ENCODE measurements around the gene HOGA1. TPM values are rescaled to one million over a fixed set of nuclear protein-coding genes. Genes with fewer than 3 reads are reported as not detected.

Gene HOGA1
- total RNA-seq, 1 experiment from 2014 or later = 0.15 TPM

DNA sequence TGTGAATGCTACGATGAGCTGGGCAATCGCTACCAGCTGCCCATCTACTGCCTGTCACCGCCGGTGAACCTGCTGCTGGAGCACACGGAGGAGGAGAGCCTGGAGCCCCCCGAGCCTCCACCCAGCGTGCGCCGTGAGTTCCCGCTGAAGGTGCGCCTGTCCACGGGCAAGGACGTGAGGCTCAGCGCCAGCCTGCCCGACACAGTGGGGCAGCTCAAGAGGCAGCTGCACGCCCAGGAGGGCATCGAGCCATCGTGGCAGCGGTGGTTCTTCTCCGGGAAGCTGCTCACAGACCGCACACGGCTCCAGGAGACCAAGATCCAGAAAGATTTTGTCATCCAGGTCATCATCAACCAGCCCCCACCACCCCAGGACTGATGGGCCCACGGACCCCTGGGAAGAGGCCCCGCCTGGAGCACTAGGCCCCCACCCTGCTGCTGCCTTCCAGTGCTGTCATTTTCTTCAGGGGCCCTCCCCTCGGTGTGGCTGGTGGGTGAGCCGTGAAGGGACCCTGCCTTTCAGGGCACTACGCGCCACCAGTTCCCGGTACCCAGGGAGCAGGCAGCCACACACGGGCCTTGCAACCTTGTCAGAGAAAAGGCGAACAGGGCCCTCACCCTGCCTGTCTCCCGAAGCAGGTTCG is 13.9 kb upstream of the HOGA1 start:
- DNase-seq (ENCODE audit: low spot score) (no peak), ATAC-seq (no peak)
- TF ChIP-seq FOXP1 (CRISPR knock-in tag; IDR thresholded peaks at IDR 0.05; ENCODE audit: borderline replicate concordance) (no peak), CBFB (CRISPR knock-in tag; IDR thresholded peaks at IDR 0.05; ENCODE audit: low read depth) (no peak), EMX1 (CRISPR knock-in tag; IDR thresholded peaks at IDR 0.05) (no peak), TEAD4 (CRISPR knock-in tag; IDR thresholded peaks at IDR 0.05) (no peak), NR3C1 (CRISPR knock-in tag; conservative IDR thresholded peaks at IDR 0.05; ENCODE audit: low read depth) (no peak), TCF7 (CRISPR knock-in tag; IDR thresholded peaks at IDR 0.05; ENCODE audit: low read depth) (no peak)
- TF ChIP-seq, protein P1, sequence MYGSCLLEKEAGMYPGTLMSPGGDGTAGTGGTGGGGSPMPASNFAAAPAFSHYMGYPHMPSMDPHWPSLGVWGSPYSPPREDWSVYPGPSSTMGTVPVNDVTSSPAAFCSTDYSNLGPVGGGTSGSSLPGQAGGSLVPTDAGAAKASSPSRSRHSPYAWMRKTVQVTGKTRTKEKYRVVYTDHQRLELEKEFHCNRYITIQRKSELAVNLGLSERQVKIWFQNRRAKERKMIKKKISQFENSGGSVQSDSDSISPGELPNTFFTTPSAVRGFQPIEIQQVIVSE (CRISPR knock-in tag; IDR thresholded peaks at IDR 0.05; ENCODE audit: borderline replicate concordance) = no peak
- TF ChIP-seq, protein P2, sequence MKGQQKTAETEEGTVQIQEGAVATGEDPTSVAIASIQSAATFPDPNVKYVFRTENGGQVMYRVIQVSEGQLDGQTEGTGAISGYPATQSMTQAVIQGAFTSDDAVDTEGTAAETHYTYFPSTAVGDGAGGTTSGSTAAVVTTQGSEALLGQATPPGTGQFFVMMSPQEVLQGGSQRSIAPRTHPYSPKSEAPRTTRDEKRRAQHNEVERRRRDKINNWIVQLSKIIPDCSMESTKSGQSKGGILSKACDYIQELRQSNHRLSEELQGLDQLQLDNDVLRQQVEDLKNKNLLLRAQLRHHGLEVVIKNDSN (CRISPR knock-in tag; IDR thresholded peaks at IDR 0.05) = no peak
- TF ChIP-seq, protein P3, sequence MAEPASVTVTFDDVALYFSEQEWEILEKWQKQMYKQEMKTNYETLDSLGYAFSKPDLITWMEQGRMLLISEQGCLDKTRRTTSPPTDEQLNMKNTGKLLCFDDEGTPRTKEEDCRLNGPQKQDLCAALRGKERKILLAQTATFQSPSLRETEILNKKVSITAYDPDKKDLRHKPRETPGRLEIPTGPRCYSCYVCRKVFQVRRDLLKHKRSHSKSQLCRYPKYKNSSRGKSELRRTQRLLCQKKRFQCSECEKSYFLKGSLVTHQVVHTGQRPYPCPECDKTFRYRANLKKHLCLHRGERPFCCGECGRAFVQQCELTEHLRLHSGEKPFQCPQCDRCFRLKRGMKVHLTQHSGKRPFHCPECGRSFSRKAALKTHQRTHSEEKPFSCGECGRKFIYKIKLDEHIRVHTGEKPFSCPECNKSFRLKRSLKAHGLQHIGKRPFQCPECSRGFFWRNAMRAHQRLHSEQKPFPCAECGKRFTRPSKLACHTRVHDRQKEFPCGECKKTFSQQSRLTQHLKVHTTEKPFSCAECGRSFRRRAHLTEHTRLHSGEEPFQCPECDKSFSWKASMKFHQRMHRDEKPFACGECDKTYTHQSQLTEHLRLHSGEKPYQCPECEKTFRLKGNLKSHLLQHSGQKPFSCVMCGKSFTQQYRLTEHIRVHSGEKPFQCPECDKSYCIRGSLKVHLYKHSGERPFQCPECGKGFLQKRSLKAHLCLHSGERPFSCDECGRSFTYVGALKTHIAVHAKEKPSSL (CRISPR knock-in tag; conservative IDR thresholded peaks at IDR 0.05) = no peak
- H3K4me1 Mint-ChIP-seq = peaks cover 5% of the 10 kb centered on the region
- H3K9me3 Mint-ChIP-seq = no peaks in the 10 kb centered on the region
- CTCF ChIA-PET = interaction anchor here (1.0 to 1.3 kb wide), 2 partner anchors 20 to 42 kb away, joined by 3 to 5 read pairs; no protein-coding TSS in a partner anchor
- POLR2A ChIA-PET = no interaction called here
- no peak overlapping the region for H3K27ac Mint-ChIP-seq
- no peak overlapping the region for H3K4me3 Mint-ChIP-seq
- H3K36me3 Mint-ChIP-seq = 0 out of 2 replicates have a peak, but pooled peaks cover 5% of the 10 kb centered on the region
- H3K27me3 Mint-ChIP-seq (ENCODE audit: low read depth) = no peaks in the 10 kb centered on the region

DNA sequence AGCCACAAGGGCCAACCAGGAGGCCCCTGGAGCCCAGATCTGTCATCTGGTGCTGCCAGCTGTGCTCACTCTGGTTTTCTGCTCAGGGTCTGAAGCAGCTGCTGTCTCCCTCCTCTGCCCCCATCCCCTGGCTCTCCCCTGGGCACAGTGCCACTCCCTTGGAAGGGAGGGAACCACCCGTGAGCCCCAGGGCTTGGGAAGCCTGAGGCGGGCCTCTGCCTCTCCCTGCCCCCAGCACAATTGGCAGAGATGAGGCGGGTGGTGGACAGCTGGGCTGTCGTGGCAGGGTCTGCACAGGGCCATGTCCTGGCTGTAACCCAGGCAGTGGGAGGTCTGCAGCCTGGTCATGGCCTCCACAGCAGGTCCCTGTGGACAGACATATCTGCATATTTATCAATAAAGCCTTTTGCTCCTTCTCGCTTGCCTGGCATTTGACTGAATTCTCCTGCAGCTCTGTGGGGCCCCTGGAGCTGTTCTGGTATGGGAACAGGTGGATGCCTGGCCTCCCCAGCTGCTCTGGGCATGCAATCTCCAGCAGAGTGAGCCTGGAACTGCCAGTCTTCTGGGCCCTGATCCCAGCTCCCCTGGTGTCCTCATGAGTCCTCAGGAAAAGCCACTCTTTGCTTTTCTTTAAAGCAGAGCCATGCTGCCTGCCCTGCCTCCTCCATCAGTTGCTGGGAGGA is 13.3 kb upstream of the HOGA1 start:
- CTCF ChIA-PET = interaction anchor here (1.0 to 2.8 kb wide), 12 partner anchors 18 to 192 kb away, joined by 3 to 55 read pairs (median 12); partner anchors contain the start of gene C10orf62
- TF ChIP-seq, protein P4, sequence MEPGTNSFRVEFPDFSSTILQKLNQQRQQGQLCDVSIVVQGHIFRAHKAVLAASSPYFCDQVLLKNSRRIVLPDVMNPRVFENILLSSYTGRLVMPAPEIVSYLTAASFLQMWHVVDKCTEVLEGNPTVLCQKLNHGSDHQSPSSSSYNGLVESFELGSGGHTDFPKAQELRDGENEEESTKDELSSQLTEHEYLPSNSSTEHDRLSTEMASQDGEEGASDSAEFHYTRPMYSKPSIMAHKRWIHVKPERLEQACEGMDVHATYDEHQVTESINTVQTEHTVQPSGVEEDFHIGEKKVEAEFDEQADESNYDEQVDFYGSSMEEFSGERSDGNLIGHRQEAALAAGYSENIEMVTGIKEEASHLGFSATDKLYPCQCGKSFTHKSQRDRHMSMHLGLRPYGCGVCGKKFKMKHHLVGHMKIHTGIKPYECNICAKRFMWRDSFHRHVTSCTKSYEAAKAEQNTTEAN (CRISPR knock-in tag; IDR thresholded peaks at IDR 0.05) = no peak
- TF ChIP-seq, protein P5, sequence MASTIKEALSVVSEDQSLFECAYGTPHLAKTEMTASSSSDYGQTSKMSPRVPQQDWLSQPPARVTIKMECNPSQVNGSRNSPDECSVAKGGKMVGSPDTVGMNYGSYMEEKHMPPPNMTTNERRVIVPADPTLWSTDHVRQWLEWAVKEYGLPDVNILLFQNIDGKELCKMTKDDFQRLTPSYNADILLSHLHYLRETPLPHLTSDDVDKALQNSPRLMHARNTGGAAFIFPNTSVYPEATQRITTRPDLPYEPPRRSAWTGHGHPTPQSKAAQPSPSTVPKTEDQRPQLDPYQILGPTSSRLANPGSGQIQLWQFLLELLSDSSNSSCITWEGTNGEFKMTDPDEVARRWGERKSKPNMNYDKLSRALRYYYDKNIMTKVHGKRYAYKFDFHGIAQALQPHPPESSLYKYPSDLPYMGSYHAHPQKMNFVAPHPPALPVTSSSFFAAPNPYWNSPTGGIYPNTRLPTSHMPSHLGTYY (CRISPR knock-in tag; IDR thresholded peaks at IDR 0.05) = no peak
- TF ChIP-seq ZNF138 (CRISPR knock-in tag; conservative IDR thresholded peaks at IDR 0.05) (no peak), ZNF232 (CRISPR knock-in tag; IDR thresholded peaks at IDR 0.05) (no peak), JUN (CRISPR knock-in tag; IDR thresholded peaks at IDR 0.05) (no peak), SP1 (CRISPR knock-in tag; conservative IDR thresholded peaks at IDR 0.05) (no peak), SMAD3 (CRISPR knock-in tag; IDR thresholded peaks at IDR 0.05; ENCODE audit: borderline replicate concordance) (no peak), ZNF219 (CRISPR knock-in tag; IDR thresholded peaks at IDR 0.05; ENCODE audit: borderline replicate concordance) (no peak), ZNF317 (CRISPR knock-in tag; IDR thresholded peaks at IDR 0.05; ENCODE audit: borderline replicate concordance, low read depth) (no peak), NFE2L1 (CRISPR knock-in tag; IDR thresholded peaks at IDR 0.05) (no peak), ETV6 (CRISPR knock-in tag; IDR thresholded peaks at IDR 0.05) (no peak)
- TF ChIP-seq, protein P6, sequence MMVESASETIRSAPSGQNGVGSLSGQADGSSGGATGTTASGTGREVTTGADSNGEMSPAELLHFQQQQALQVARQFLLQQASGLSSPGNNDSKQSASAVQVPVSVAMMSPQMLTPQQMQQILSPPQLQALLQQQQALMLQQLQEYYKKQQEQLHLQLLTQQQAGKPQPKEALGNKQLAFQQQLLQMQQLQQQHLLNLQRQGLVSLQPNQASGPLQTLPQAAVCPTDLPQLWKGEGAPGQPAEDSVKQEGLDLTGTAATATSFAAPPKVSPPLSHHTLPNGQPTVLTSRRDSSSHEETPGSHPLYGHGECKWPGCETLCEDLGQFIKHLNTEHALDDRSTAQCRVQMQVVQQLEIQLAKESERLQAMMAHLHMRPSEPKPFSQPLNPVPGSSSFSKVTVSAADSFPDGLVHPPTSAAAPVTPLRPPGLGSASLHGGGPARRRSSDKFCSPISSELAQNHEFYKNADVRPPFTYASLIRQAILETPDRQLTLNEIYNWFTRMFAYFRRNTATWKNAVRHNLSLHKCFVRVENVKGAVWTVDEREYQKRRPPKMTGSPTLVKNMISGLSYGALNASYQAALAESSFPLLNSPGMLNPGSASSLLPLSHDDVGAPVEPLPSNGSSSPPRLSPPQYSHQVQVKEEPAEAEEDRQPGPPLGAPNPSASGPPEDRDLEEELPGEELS (CRISPR knock-in tag; IDR thresholded peaks at IDR 0.05) = no peak
- TF ChIP-seq, protein P7, sequence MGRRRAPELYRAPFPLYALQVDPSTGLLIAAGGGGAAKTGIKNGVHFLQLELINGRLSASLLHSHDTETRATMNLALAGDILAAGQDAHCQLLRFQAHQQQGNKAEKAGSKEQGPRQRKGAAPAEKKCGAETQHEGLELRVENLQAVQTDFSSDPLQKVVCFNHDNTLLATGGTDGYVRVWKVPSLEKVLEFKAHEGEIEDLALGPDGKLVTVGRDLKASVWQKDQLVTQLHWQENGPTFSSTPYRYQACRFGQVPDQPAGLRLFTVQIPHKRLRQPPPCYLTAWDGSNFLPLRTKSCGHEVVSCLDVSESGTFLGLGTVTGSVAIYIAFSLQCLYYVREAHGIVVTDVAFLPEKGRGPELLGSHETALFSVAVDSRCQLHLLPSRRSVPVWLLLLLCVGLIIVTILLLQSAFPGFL (CRISPR knock-in tag; IDR thresholded peaks at IDR 0.05; ENCODE audit: borderline replicate concordance) = no peak

More for the DNA sequence above, 13.3 kb upstream of the HOGA1 start:
- ATAC-seq (no peak), DNase-seq (ENCODE audit: low spot score) (no peak)
- Mint-ChIP-seq H3K36me3 (0 out of 2 replicates have a peak, but pooled peaks cover 5% of the 10 kb centered on the region), H3K27me3 (ENCODE audit: low read depth) (no peaks in the 10 kb centered on the region), H3K27ac (peak overlapping the region; percentile 53; the same call in 1 of the 2 replicates), H3K9me3 (no peaks in the 10 kb centered on the region), H3K4me1 (peaks cover 5% of the 10 kb centered on the region), H3K4me3 (no peak overlapping the region)
- POLR2A ChIA-PET = no interaction called here
